GM12892 (cell line): ENCODE data around the gene LSM3.

Source experiments
- POLR2A ChIP-seq: IDR thresholded peaks from 2 replicates; pipeline ENCODE4 v1.6.1; 2011; ENCODE audit warnings: low read depth, low read length, control low read depth
- TAF1 ChIP-seq: IDR thresholded peaks from 2 replicates; pipeline ENCODE4 v1.6.1; 2011; ENCODE audit warnings: low read depth, mild to moderate bottlenecking, control low read depth, low read length, borderline replicate concordance

DNA sequence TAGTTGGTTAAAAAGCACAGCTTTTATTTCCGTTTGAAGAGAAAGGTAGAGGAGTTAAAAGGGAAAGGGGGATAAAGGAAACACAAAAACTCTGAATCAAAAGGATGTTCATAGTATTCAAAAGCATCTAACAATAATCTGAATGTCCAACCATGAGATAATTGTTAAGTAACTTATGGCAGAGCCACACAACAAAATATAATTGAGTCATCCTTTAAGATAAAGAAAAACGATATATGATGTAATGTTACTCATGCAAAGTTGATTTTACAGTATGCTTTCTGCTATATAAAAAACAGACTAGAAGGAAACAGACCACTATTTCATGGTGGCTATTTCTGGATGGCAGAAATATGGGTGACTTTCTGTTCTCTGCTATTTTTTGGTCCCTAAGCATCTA, 4.1 kb upstream of the LSM3 start:
- TF ChIP-seq TAF1 (no peak), POLR2A (no peak)
